ENCODE data around the gene RHBDL1. TPM values are rescaled to one million over a fixed set of nuclear protein-coding genes. Genes with fewer than 3 reads are reported as not detected.
A peak's percentile ranks its signal among the peaks of the same experiment; 100 is the strongest.

Gene RHBDL1
- total RNA-seq, 1 donor from 2014 or later = 1.7 TPM

- H3K36me3 ChIP-seq = peaks cover 0 to 26% of the 10 kb centered on the region in 2 donors
- peak overlapping the region; percentile 27 to 51 for H3K4me3 ChIP-seq
- TF ChIP-seq POLR2AphosphoS5 (IDR thresholded peaks at IDR 0.05; ENCODE audit: insufficient read depth in 1 of 2, low read depth in 1 of 2) = no peak
- no peak for TF ChIP-seq POLR2A (IDR thresholded peaks at IDR 0.05)
- TF ChIP-seq CTCF (IDR thresholded peaks at IDR 0.05) = no peak
- H3K4me1 ChIP-seq = peaks cover 47% of the 10 kb centered on the region
- no peak for DNase-seq (ENCODE audit: extremely low spot score in 2 of 2)
- H3K27me3 ChIP-seq = no peaks in the 10 kb centered on the region
- H3K27ac ChIP-seq = no peak overlapping the region
- intact Hi-C loops (cut with DNase I) = no loop called here
- no peaks in the 10 kb centered on the region for H3K9me3 ChIP-seq
Observed at GRCh38 chr16:675884-676564, 553 bp downstream of the RHBDL1 start.

- Histone ChIP-seq H3K4me3 (no peak overlapping the region), H3K4me1 (peaks cover 52% of the 10 kb centered on the region), H3K36me3 (peaks cover 0 to 21% of the 10 kb centered on the region in 2 donors), H3K27ac (peak overlapping the region; percentile 15), H3K27me3 (no peaks in the 10 kb centered on the region), H3K9me3 (no peaks in the 10 kb centered on the region)
- intact Hi-C loops (cut with DNase I) = no loop called here
- TF ChIP-seq POLR2A (IDR thresholded peaks at IDR 0.05) (no peak), CTCF (IDR thresholded peaks at IDR 0.05) (no peak), POLR2AphosphoS5 (IDR thresholded peaks at IDR 0.05; ENCODE audit: insufficient read depth in 1 of 2, low read depth in 1 of 2) (no peak)
- no peak for DNase-seq (ENCODE audit: extremely low spot score in 2 of 2)
Observed at GRCh38 chr16:676565-676902, 1.1 kb downstream of the RHBDL1 start.

GRCh38 chr16:676913-677312 lies 1.4 kb downstream of the RHBDL1 start:
- intact Hi-C loops (cut with DNase I) = no loop called here
- H3K36me3 ChIP-seq = peaks cover 0 to 21% of the 10 kb centered on the region in 2 donors
- no peaks in the 10 kb centered on the region for H3K27me3 ChIP-seq
- H3K9me3 ChIP-seq = no peaks in the 10 kb centered on the region
- H3K4me1 ChIP-seq = peaks cover 56% of the 10 kb centered on the region
- H3K27ac ChIP-seq = peak overlapping the region; percentile 15
- H3K4me3 ChIP-seq = no peak overlapping the region
- DNase-seq (ENCODE audit: extremely low spot score in 2 of 2) = no peak
- no peak for TF ChIP-seq POLR2A (IDR thresholded peaks at IDR 0.05)
- TF ChIP-seq POLR2AphosphoS5 (IDR thresholded peaks at IDR 0.05; ENCODE audit: insufficient read depth in 1 of 2, low read depth in 1 of 2) = no peak
- no peak for TF ChIP-seq CTCF (IDR thresholded peaks at IDR 0.05)

GRCh38 chr16:677316-678190 lies 2.1 kb downstream of the RHBDL1 start:
- no peaks in the 10 kb centered on the region for H3K27me3 ChIP-seq
- H3K36me3 ChIP-seq = peaks cover 0 to 21% of the 10 kb centered on the region in 2 donors
- no peaks in the 10 kb centered on the region for H3K9me3 ChIP-seq
- no peak overlapping the region for H3K27ac ChIP-seq
- TF ChIP-seq POLR2AphosphoS5 (IDR thresholded peaks at IDR 0.05; ENCODE audit: insufficient read depth in 1 of 2, low read depth in 1 of 2) (no peak), POLR2A (IDR thresholded peaks at IDR 0.05) (no peak), CTCF (IDR thresholded peaks at IDR 0.05) (no peak)
- no peak for DNase-seq (ENCODE audit: extremely low spot score in 2 of 2)
- H3K4me3 ChIP-seq = no peak overlapping the region
- intact Hi-C loops (cut with DNase I) = no loop called here
- H3K4me1 ChIP-seq = peaks cover 62% of the 10 kb centered on the region

Measured in vagina (tissue), 2 donors.